ENCODE measurements around the gene IL36G.
"Not testable (repeated sequence)": the region's sequence is repeated elsewhere in the genome, so short reads cannot be mapped to it uniquely, and the experiment has no call there.

IL36G gene

DNA sequence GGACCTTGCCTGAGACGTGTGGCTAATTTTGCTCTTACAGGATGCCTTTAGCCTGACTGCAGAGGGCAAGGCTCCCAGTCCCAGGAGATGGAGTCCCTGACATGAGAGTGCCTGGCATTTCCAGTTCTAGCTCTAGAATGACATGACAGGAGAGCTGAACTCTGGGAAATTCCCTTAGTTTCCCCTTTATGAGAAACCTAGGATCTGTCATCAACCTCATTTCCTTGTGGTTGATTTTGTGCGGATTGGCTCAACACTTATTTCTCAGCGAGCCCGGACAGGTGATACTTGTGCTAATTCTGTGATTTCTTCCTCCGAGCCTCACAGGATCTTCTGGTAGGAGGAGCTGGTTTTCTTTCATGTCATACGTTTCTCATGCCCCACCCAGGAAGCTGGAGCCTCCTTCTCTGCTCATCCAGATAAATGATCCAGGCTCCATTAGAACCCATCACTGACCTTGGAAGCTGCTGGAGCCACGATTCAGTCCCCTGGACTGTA lies at the start of gene IL36G:
Gene IL36G, plus strand, starts transcription at position 448 of the 498 bp plus-strand sequence. CDS start 633 bp downstream, outside the sequence.
- no peak for DNase-seq

DNA sequence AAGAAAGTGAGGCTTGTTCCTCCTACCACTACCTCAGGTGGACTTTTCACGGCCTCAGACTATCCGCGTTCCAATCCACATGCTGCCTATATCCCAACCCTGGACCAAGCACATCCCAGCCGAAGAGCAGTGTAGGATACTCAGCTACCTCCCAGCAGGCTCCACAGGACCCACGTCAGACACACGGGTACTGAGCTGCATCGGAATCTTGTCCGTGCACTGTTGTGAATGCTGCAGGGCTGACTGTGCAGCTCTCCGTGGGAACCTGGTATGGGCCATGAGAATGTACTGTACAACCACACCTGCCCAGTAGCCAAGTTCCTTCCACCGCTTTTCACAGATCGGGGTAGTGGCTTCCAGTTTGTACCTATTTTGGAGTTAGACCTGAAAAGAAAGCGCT lies 44.5 kb upstream of the IL36G start:
- DNase-seq: no peak

DNA sequence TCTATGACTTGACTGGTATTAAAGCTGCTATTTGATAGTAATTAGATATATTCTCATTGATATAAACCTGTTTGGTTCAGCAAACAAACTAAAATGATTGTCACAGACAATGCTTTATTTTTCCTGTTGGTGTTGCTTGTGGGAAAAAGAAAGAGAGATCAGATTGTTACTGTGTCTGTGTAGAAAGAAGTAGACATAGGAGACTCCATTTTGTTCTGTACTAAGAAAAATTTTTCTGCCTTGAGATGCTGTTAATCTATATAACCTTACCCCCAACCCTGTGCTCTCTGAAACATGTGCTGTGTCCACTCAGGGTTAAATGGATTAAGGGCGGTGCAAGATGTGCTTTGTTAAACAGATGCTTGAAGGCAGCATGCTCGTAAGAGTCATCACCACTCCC lies 43.7 kb upstream of the IL36G start:
- DNase-seq: not testable (repeated sequence)

DNA sequence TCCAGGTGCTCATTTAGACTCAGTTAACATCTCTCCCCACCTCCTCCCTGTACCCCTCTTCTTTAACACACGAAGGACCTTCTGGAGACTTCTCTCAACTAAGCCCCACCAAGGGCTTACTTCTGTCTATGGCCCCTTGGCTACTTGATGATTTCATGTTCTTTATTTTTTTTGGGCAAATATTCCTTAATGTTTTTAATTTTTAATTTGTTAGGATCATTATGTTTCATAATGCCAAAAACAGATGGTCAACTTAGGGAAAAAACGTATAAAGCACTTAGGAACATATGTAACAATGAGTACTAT lies 40.9 kb upstream of the IL36G start:
- no peak for DNase-seq

DNA sequence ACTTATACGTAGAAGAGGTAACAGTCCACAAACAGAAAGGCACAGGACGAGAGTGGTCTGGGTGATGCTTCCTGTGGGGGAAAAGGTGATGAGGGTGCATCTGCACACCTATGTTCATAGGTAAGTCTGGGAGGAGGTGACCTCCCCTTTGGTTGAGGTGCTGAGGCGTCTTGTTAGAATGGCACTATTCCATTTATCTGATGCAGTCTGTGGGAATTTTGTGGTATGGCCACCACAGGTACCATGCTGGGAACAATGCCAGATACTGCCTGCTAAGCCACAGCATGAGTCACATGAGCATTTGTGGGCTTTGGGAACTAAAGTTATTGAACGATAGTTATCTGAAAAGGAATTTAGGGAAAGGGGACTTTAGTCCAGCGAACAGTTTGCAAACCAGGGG lies 38.9 kb upstream of the IL36G start:
- DNase-seq: no peak

DNA sequence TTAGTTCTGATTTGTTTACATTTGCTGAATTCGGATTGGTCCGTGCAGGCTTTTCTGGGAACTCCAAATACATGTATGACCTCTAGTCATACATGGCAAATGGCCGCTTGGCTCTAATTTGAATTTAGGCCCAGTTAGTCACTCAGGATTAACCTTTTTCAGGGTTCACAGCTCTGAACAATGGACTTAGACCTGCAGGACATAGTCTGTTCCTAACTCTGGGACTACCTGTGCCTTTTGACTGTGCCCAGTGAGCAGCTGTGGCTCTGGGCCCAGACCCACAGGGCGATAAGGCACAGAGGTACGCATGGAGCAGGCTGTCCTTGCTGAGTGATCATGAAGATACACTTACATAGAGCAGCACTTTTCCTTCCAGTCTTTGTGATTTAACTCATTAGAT lies 38.4 kb upstream of the IL36G start:
- no peak for DNase-seq

GRCh38 chr2:112940859-112941625 lies 36.8 kb upstream of the IL36G start:
- no peak for DNase-seq

- peak; percentile 71 to 79 for DNase-seq
These were observed 35.8 kb upstream of the IL36G start for GRCh38 chr2:112941753-112942653.

DNA sequence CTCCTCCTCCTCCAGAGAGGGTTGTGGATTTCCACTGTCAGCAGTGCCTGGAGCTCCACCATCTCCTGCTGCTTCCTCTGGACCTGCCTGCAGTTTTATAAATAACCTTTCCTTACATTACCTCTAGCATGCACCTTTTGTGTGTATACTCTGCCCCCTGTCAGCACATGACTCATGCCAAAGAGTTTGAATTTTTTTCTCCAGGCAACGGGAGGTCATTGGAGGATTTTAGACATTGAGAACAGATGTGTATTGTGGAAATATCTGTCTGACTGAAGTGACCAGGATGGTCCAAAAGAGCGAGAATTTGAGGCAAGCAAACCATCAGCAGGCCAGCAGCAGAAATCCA lies 35.2 kb upstream of the IL36G start:
- DNase-seq: no peak

GRCh38 chr2:112944971-112945370 lies 32.8 kb upstream of the IL36G start:
- DNase-seq: no peak

- no peak for DNase-seq
These were observed 31.7 kb upstream of the IL36G start for GRCh38 chr2:112946086-112946485.

DNA sequence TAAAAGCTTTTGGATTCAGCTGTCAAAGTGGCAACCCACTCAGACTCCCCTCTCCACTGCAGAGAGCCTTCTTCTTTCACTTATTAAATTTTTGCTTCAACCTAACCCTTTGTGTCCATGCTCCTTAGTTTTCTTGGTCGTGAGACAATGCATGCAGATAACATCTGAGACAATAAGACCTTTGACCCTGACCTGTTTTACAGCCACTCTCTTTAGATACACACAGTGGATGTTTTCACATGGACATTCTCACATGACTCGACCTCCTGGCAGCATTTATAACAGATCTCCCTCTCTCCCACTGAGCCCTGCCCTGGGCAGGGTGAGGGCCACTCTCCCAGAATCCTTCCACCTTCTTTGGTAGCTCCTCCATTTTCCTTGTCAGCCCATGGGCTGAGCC lies 30.4 kb upstream of the IL36G start:
- no peak for DNase-seq

- DNase-seq: no peak
These were observed 28.4 kb upstream of the IL36G start for GRCh38 chr2:112949456-112949855.

GRCh38 chr2:112954364-112954763 lies 23.4 kb upstream of the IL36G start:
- no peak for DNase-seq

DNA sequence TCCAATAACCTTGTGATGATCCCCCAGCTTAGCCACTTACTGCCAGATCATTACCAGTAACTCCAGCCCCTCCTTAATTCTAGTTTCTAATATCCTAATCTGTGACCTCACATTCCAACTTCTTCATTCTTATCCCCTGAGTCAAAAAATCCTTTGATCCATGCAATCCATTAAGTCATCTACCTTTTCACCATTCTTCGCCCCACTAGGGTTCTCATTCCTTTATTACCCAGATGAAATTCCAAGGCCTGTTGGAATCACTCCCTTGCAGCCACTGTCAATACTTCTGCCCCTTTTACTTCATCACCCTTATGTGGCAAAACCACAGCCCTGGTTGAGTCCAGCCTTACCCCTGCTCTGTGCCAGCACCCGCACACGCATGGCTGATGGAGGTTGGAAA lies 20.3 kb upstream of the IL36G start:
- DNase-seq: no peak

- peak; percentile 63 to 79 for DNase-seq
These were observed 19.2 kb upstream of the IL36G start for GRCh38 chr2:112958428-112959108.

DNA sequence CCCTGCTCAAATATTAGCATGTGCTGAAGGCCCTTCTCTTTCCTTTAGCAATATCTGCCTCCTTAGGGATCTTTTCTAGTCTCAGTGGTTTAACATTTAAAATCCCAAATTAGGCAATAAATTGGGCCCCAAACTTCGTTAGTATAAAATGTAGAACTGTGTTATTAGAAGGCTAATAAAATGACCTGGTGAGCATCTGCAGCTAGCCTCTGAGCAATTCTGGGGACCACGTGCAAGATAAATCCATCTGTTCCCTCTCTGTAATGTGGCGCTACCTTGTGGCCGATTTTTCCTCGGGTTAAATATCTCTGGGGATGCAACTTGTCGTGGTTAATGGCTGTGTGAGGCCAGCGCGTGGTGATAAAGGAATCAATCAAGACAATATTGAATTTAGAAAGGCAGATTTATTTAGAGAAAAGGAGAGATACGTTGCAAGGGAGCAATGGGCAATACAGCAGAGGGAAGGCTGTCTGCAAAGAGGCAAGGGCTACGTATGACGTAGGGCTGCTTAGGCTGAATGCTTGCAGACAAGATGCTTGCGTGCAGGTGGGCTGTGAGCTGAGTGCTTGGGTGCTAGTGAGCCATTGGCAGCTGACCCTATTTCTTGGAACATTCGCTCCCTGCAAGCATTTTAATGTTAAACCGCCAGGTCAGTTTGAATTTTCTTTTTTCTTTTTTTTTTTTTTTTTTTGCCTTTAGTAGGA lies 18.5 kb upstream of the IL36G start:
- peak; percentile 34 to 46 for DNase-seq

- DNase-seq: no peak
These were observed 17.5 kb upstream of the IL36G start for GRCh38 chr2:112960230-112960825.

GRCh38 chr2:112962308-112963175 lies 15.3 kb upstream of the IL36G start:
- no peak for DNase-seq

GRCh38 chr2:112967023-112967422 lies 10.8 kb upstream of the IL36G start:
- DNase-seq: no peak

- no peak for DNase-seq
These were observed 5.3 kb upstream of the IL36G start for GRCh38 chr2:112972423-112973086.
